ENCODE results near the gene LRRC71.

The LRRC71 gene

DNA sequence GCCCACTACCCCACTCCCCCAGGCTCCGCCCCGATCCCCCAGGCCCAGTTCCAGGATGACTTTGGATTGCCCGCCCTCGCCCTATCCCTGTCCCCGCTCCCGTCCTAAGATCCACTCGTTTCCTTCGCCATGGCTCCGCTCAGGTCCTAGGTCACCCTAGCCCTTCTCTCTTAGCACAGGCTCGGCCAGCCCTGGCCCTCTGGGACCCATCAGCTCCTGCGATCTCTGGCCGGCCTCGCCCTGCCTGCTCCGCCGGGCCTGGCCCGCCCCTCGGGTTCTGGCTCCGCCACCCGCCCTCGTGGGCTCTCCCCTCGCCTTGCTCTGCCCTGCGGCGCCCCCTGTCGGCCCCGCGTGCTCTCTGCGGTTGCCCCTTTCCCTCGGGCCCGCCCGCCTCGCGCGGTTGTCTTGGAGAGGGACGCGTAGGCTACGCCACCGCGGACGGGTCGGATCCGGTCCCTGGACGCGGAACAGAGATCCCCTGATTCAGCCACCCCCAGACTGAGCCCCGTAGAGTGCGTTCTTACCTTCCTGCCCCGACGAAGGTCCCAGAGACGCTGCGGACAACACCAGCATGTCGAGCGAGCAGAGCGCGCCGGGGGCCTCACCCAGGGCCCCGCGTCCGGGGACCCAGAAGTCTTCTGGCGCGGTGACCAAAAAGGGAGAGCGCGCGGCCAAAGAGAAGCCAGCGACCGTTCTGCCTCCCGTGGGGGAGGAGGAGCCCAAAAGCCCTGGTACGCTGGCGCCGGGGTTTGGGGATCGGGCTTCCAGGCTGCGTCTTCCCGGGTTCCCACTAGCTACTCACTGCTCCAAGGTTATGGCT lies at the start of gene LRRC71:
Gene LRRC71, plus strand, starts transcription at position 400 of the 820 bp plus-strand sequence. Its CDS starts 172 bp downstream, at position 572.
- TF ChIP-seq, protein P1, sequence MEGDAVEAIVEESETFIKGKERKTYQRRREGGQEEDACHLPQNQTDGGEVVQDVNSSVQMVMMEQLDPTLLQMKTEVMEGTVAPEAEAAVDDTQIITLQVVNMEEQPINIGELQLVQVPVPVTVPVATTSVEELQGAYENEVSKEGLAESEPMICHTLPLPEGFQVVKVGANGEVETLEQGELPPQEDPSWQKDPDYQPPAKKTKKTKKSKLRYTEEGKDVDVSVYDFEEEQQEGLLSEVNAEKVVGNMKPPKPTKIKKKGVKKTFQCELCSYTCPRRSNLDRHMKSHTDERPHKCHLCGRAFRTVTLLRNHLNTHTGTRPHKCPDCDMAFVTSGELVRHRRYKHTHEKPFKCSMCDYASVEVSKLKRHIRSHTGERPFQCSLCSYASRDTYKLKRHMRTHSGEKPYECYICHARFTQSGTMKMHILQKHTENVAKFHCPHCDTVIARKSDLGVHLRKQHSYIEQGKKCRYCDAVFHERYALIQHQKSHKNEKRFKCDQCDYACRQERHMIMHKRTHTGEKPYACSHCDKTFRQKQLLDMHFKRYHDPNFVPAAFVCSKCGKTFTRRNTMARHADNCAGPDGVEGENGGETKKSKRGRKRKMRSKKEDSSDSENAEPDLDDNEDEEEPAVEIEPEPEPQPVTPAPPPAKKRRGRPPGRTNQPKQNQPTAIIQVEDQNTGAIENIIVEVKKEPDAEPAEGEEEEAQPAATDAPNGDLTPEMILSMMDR (conservative IDR thresholded peaks at IDR 0.05; ENCODE audit: low read depth, low read length) = peak; percentile 74
- H3K4me3 ChIP-seq (ENCODE audit: low read depth, low read length) = peak within 1 kb of the TSS; percentile 43
- peak; percentile 75 for DNase-seq (ENCODE audit: low read depth)

DNA sequence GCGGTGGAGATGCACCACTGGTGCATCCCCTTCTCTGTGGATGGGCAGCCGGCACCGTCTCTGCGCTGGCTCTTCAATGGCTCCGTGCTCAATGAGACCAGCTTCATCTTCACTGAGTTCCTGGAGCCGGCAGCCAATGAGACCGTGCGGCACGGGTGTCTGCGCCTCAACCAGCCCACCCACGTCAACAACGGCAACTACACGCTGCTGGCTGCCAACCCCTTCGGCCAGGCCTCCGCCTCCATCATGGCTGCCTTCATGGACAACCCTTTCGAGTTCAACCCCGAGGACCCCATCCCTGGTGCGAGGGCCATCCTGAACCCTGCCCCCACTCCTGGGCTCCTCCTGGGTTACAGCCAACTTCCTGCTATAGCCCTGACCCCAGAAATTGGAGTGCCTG lies 46.8 kb upstream of the LRRC71 start:
- H3K4me3 ChIP-seq (ENCODE audit: low read depth, low read length) = no peak overlapping the region
- no peak for DNase-seq (ENCODE audit: low read depth)
- TF ChIP-seq, protein P1 (conservative IDR thresholded peaks at IDR 0.05; ENCODE audit: low read depth, low read length) = no peak

DNA sequence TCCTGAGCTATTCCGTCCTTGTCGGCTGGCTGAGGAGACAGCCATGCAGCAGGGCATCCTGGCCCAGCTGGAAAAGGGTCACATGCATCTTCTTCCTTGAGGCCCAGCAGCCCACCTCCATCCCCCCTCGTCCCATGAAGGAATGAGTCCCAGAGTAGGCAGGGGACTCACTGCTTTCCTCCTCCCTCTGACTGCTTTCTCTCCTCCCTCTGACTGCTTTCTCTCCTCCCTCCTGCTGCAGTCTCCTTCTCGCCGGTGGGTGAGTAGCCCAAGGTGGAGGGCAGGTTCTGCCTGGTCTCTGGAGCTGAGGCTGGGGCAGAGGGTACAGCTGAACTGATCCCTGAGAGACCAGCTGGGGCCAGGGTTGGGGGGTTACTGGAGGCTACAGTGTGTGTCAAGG lies 46.3 kb upstream of the LRRC71 start:
- TF ChIP-seq, protein P1 (conservative IDR thresholded peaks at IDR 0.05; ENCODE audit: low read depth, low read length) = no peak
- DNase-seq (ENCODE audit: low read depth) = no peak
- no peak overlapping the region for H3K4me3 ChIP-seq (ENCODE audit: low read depth, low read length)

DNA sequence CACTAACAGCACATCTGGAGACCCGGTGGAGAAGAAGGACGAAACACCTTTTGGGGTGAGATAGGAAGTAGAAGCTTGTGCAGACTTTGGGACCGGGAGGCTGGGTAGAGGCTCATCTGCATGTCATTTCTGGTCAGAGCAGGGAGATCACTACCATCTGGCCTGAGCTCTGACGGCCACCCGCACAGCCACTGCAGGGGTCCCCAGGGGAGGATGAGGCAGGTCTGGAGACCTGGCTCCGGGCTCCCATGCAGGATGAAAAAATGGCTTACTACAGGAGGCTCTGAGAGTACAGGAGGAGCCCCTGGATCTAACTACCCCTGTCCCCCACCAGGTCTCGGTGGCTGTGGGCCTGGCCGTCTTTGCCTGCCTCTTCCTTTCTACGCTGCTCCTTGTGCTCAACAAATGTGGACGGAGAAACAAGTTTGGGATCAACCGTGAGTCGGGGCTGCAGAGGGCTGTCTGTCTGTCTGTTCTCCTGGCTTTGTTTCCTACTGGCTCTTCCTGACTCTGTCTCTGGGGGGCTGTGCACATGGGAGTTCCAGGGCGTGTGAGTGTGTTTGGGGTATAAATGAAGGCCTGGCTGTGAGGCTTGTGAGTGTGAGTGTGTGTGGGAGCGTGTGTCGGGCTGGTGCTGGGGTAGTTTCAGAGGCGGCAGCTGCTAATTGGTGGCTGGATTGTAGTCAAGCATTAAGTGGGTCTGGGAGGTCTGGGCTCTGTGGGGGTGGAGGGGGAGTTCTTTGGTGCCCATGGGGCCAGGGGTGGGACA lies 45.7 kb upstream of the LRRC71 start:
- H3K4me3 ChIP-seq (ENCODE audit: low read depth, low read length) = no peak overlapping the region
- TF ChIP-seq, protein P1 (conservative IDR thresholded peaks at IDR 0.05; ENCODE audit: low read depth, low read length) = no peak
- DNase-seq (ENCODE audit: low read depth) = no peak

DNA sequence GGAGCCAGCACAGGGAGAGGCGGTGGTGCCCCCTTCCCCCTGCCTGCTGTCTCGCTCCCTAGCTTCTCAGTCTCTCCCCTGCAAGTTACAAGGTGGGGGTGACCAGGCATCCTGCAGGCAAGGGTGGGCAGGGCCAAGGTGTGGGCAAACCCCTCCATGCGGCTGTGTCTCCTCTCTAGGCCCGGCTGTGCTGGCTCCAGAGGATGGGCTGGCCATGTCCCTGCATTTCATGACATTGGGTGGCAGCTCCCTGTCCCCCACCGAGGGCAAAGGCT lies 45.2 kb upstream of the LRRC71 start:
- no peak overlapping the region for H3K4me3 ChIP-seq (ENCODE audit: low read depth, low read length)
- DNase-seq (ENCODE audit: low read depth) = no peak
- TF ChIP-seq, protein P1 (conservative IDR thresholded peaks at IDR 0.05; ENCODE audit: low read depth, low read length) = no peak

DNA sequence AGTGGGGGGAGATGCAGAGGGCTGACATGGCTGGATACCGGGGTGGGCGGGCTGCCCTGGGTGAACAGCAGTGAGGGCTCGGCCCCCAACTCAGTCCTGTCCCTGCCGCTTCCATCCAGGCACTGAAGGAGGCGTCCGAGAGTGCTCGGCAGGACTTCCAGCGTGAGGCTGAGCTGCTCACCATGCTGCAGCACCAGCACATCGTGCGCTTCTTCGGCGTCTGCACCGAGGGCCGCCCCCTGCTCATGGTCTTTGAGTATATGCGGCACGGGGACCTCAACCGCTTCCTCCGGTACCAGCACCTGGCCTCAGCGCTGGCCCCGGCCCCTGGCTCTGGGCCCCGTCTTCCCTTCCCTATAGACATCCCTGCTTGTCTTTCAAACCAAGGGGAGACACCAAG lies 44.2 kb upstream of the LRRC71 start:
- H3K4me3 ChIP-seq (ENCODE audit: low read depth, low read length) = no peak overlapping the region
- TF ChIP-seq, protein P1 (conservative IDR thresholded peaks at IDR 0.05; ENCODE audit: low read depth, low read length) = no peak
- no peak for DNase-seq (ENCODE audit: low read depth)

All from choroid plexus epithelial cell (primary cell).